GM18526 (cell line): ENCODE data around the gene TMBIM6.

Source experiments
- POLR2A ChIP-seq: IDR thresholded peaks from 3 replicates; pipeline ENCODE4 v1.6.1; 2011; ENCODE audit not compliant: insufficient read length; ENCODE audit errors: extremely low read depth

Gene TMBIM6

GRCh38 chr12:49767333-49767732 is 26.0 kb downstream of the TMBIM6 start:
- TF ChIP-seq POLR2A, result no peak

GRCh38 chr12:49776413-49776812 is 35.1 kb downstream of the TMBIM6 start:
- TF ChIP-seq POLR2A, result no peak

GRCh38 chr12:49776858-49777257 is 35.5 kb downstream of the TMBIM6 start:
- no peak for TF ChIP-seq POLR2A

- TF ChIP-seq POLR2A, result no peak
Observed at GRCh38 chr12:49777341-49777740, 36.0 kb downstream of the TMBIM6 start.

- TF ChIP-seq POLR2A, result no peak
Observed at GRCh38 chr12:49777800-49778748, 36.7 kb downstream of the TMBIM6 start.

- TF ChIP-seq POLR2A, result no peak
Observed at GRCh38 chr12:49779581-49779980, 38.2 kb downstream of the TMBIM6 start.

GRCh38 chr12:49783917-49784676 is 42.7 kb downstream of the TMBIM6 start:
- TF ChIP-seq POLR2A, result no peak

GRCh38 chr12:49784756-49785409 is 43.5 kb downstream of the TMBIM6 start:
- TF ChIP-seq POLR2A, result no peak

GRCh38 chr12:49787672-49788071 is 46.3 kb downstream of the TMBIM6 start:
- TF ChIP-seq POLR2A, result no peak

GRCh38 chr12:49789992-49790391 is 48.6 kb downstream of the TMBIM6 start:
- no peak for TF ChIP-seq POLR2A

GRCh38 chr12:49790741-49791555 is 49.6 kb downstream of the TMBIM6 start:
- no peak for TF ChIP-seq POLR2A

GRCh38 chr12:49791700-49792099 is 50.3 kb downstream of the TMBIM6 start:
- no peak for TF ChIP-seq POLR2A

GRCh38 chr12:49792181-49792970 is 51.0 kb downstream of the TMBIM6 start:
- no peak for TF ChIP-seq POLR2A
